ENCODE results near the gene QRFP.

The QRFP gene

GRCh38 chr9:130933114-130934046 is 36.8 kb upstream of the QRFP start:
- no peak for DNase-seq (ENCODE audit: low read depth, low spot score)

GRCh38 chr9:130932255-130933079 is 35.9 kb upstream of the QRFP start:
- DNase-seq (ENCODE audit: low read depth, low spot score), result no peak

GRCh38 chr9:130931508-130932254 is 35.1 kb upstream of the QRFP start:
- no peak for DNase-seq (ENCODE audit: low read depth, low spot score)

- no peak for DNase-seq (ENCODE audit: low read depth, low spot score)
These were observed 34.3 kb upstream of the QRFP start for GRCh38 chr9:130930804-130931349.

- DNase-seq (ENCODE audit: low read depth, low spot score), result no peak
These were observed 33.7 kb upstream of the QRFP start for GRCh38 chr9:130930132-130930803.

GRCh38 chr9:130929571-130930038 is 33.0 kb upstream of the QRFP start:
- DNase-seq (ENCODE audit: low read depth, low spot score), result no peak

- DNase-seq (ENCODE audit: low read depth, low spot score), result no peak
These were observed 31.6 kb upstream of the QRFP start for GRCh38 chr9:130927995-130928900.

GRCh38 chr9:130927338-130927737 is 30.7 kb upstream of the QRFP start:
- no peak for DNase-seq (ENCODE audit: low read depth, low spot score)

GRCh38 chr9:130925050-130925678 is 28.6 kb upstream of the QRFP start:
- DNase-seq (ENCODE audit: low read depth, low spot score), result no peak

- DNase-seq (ENCODE audit: low read depth, low spot score), result no peak
These were observed 27.8 kb upstream of the QRFP start for GRCh38 chr9:130924448-130924788.

- no peak for DNase-seq (ENCODE audit: low read depth, low spot score)
These were observed 27.2 kb upstream of the QRFP start for GRCh38 chr9:130923611-130924447.

GRCh38 chr9:130922893-130923610 is 26.4 kb upstream of the QRFP start:
- no peak for DNase-seq (ENCODE audit: low read depth, low spot score)

GRCh38 chr9:130921989-130922892 is 25.6 kb upstream of the QRFP start:
- DNase-seq (ENCODE audit: low read depth, low spot score), result no peak

- no peak for DNase-seq (ENCODE audit: low read depth, low spot score)
These were observed 24.8 kb upstream of the QRFP start for GRCh38 chr9:130921300-130921988.

- DNase-seq (ENCODE audit: low read depth, low spot score), result no peak
These were observed 24.2 kb upstream of the QRFP start for GRCh38 chr9:130920762-130921299.

GRCh38 chr9:130920233-130920632 is 23.6 kb upstream of the QRFP start:
- DNase-seq (ENCODE audit: low read depth, low spot score), result no peak
